H1 (cell line): ENCODE results near the gene IPO13. TPM values are rescaled to one million over a fixed set of nuclear protein-coding genes. Genes with fewer than 3 reads are reported as not detected.

Experiments used
- CTCF ChIA-PET: fragments of 300-600 bp; sonication (Branson Sonifier 250); formaldehyde crosslinking; loops from one replicate; lab custom pipeline; 2021; ENCODE audit not compliant: partially characterized antibody; lab: Charles Lee
- POLR2A ChIA-PET: fragments of 300-600 bp; sonication (Branson Sonifier 250); formaldehyde crosslinking; loops from one replicate; lab custom pipeline; 2021; ENCODE audit warnings: inconsistent platforms; ENCODE audit not compliant: partially characterized antibody; lab: Charles Lee
- DNase-seq, 2 experiments: peaks; one replicate each; pipeline versions ENCODE4 v3.0.0 to v3.0.0-alpha.2; 2010 to 2022; ENCODE audit warnings: low spot score in 2 of 2, low read depth in 1 of 2, mixed read lengths in 1 of 2
- FAIRE-seq: peaks from 2 replicates; lab custom pipeline; 2011; peaks lifted over from hg19 to GRCh38; lab: Jason Lieb, UNC
- H2AFZ ChIP-seq: 2 replicates; pipeline ENCODE4 v1.8.1; 2012; ENCODE audit warnings: low read length, inconsistent platforms
- H2AK5ac ChIP-seq: 2 replicates; pipeline ENCODE4 v1.6.1; 2013; ENCODE audit warnings: low read depth, low read length
- H2BK120ac ChIP-seq: replicated peaks from 2 replicates; pipeline ENCODE3; 2013; ENCODE audit warnings: low read depth, low read length, inconsistent platforms
- H2BK12ac ChIP-seq: 2 replicates; pipeline ENCODE4 v1.6.1; 2013; ENCODE audit warnings: low read depth, low read length
- H2BK15ac ChIP-seq: 2 replicates; pipeline ENCODE4 v1.6.1; 2013; ENCODE audit warnings: low read length
- H2BK20ac ChIP-seq: 2 replicates; pipeline ENCODE4 v1.6.1; 2013; ENCODE audit warnings: low read length
- H2BK5ac ChIP-seq: 2 replicates; pipeline ENCODE4 v1.6.1; 2013; ENCODE audit warnings: low read depth, low read length
- H3K14ac ChIP-seq: 2 replicates; pipeline ENCODE4 v1.6.1; 2013; ENCODE audit warnings: inconsistent platforms; ENCODE audit not compliant: insufficient read length
- H3K18ac ChIP-seq: 2 replicates; pipeline ENCODE4 v1.6.1; 2013; ENCODE audit warnings: low read length; ENCODE audit errors: extremely low read depth
- H3K23ac ChIP-seq: 2 replicates; pipeline ENCODE4 v1.6.1; 2013; ENCODE audit warnings: inconsistent platforms; ENCODE audit not compliant: insufficient read length
- H3K23me2 ChIP-seq: 2 replicates; pipeline ENCODE4 v1.6.1; 2013; ENCODE audit warnings: low read depth, low read length
- H3K27ac ChIP-seq: 2 replicates; pipeline ENCODE4 v1.6.1; 2011; ENCODE audit warnings: low read depth, low read length, inconsistent platforms
- H3K27me3 ChIP-seq, 4 experiments: replicated peaks in 1 of 4; 1 replicate in 1 of 4; 2 replicates in 3 of 4; pipeline versions ENCODE4 v1.6.1 to v1.8.1; 2011 to 2013; ENCODE audit warnings: low read length in 3 of 4, mild to moderate bottlenecking in 3 of 4, inconsistent platforms in 2 of 4, mixed read lengths in 2 of 4, moderate library complexity in 1 of 4; ENCODE audit not compliant: control insufficient read depth in 3 of 4, insufficient read depth in 3 of 4; ENCODE audit errors: extremely low read depth in 1 of 4
- H3K36me3 ChIP-seq, 4 experiments: 2 replicates each; pipeline versions ENCODE4 v1.6.1 to v1.8.1; 2011 to 2013; ENCODE audit warnings: mild to moderate bottlenecking in 4 of 4, low read length in 3 of 4, moderate library complexity in 2 of 4, control low read depth in 1 of 4, inconsistent platforms in 1 of 4; ENCODE audit not compliant: insufficient read depth in 4 of 4, control insufficient read depth in 2 of 4
- H3K4ac ChIP-seq: replicated peaks from 2 replicates; pipeline ENCODE3; 2013; ENCODE audit warnings: low read length, low read depth, mixed read lengths, inconsistent platforms; ENCODE audit not compliant: insufficient read length
- H3K4me1 ChIP-seq, 4 experiments: replicated peaks in 1 of 4; 1 replicate in 1 of 4; 2 replicates in 3 of 4; pipeline versions ENCODE4 v1.6.1 to v1.8.1; 2011 to 2013; ENCODE audit warnings: low read length in 3 of 4, inconsistent platforms in 2 of 4, mixed read lengths in 1 of 4; ENCODE audit not compliant: insufficient read depth in 4 of 4, control insufficient read depth in 3 of 4
- H3K4me2 ChIP-seq, 2 experiments: 2 replicates each; pipeline versions ENCODE4 v1.6.1 to v1.8.1; 2011 to 2013; ENCODE audit warnings: low read depth in 2 of 2, low read length in 2 of 2, control low read depth in 1 of 2, inconsistent platforms in 1 of 2, mild to moderate bottlenecking in 1 of 2; ENCODE audit not compliant: insufficient read depth in 1 of 2
- H3K4me3 ChIP-seq, 4 experiments: fragments of 200-600, 300-600 bp in 1 of 4; sonication (generic), shearing (Covaris generic), sonication (Bioruptor Twin) in 1 of 4; 2 replicates each; pipeline versions ENCODE4 v1.5.1 to v1.8.1; 2011 to 2016; ENCODE audit warnings: low read length in 4 of 4, low read depth in 3 of 4, control low read depth in 2 of 4, inconsistent platforms in 2 of 4, mild to moderate bottlenecking in 2 of 4, mixed read lengths in 1 of 4, moderate library complexity in 1 of 4; ENCODE audit not compliant: insufficient read depth in 2 of 4; ENCODE audit errors: extremely low read depth in 1 of 4
- H3K56ac ChIP-seq: replicated peaks from 2 replicates; pipeline ENCODE3; 2013; ENCODE audit warnings: low read depth, mild to moderate bottlenecking, mixed read lengths, low read length, inconsistent platforms; ENCODE audit not compliant: insufficient read length
- H3K79me1 ChIP-seq: 2 replicates; pipeline ENCODE4 v1.6.1; 2013; ENCODE audit warnings: low read depth, low read length, control low read depth
- H3K79me2 ChIP-seq, 2 experiments: 2 replicates each; pipeline versions ENCODE4 v1.6.1 to v1.8.1; 2012 to 2013; ENCODE audit warnings: low read length in 2 of 2, mild to moderate bottlenecking in 2 of 2, inconsistent platforms in 1 of 2; ENCODE audit not compliant: insufficient read depth in 2 of 2, control insufficient read depth in 1 of 2
- H3K9ac ChIP-seq, 4 experiments: replicated peaks in 1 of 4; 1 replicate in 1 of 4; 2 replicates in 3 of 4; pipeline versions ENCODE4 v1.6.1 to v1.8.1; 2011 to 2013; ENCODE audit warnings: low read depth in 3 of 4, low read length in 3 of 4, control low read depth in 2 of 4, mild to moderate bottlenecking in 2 of 4, moderate library complexity in 2 of 4, inconsistent platforms in 1 of 4; ENCODE audit errors: extremely low read depth in 1 of 4
- H3K9me3 ChIP-seq, 2 experiments: 2 replicates each; pipeline versions ENCODE4 v1.6.1 to v1.8.1; 2012 to 2013; ENCODE audit warnings: mild to moderate bottlenecking in 2 of 2, moderate library complexity in 2 of 2, control low read depth in 1 of 2, inconsistent platforms in 1 of 2, low read depth in 1 of 2, low read length in 1 of 2, mixed read lengths in 1 of 2; ENCODE audit not compliant: insufficient read depth in 2 of 2
- H4K20me1 ChIP-seq, 2 experiments: replicated peaks in 1 of 2; 2 replicates each; pipeline versions ENCODE3 to v1.8.1; 2011 to 2013; ENCODE audit warnings: inconsistent platforms in 2 of 2, low read length in 2 of 2, mild to moderate bottlenecking in 1 of 2; ENCODE audit not compliant: insufficient read depth in 2 of 2, control insufficient read depth in 1 of 2
- H4K5ac ChIP-seq: 2 replicates; pipeline ENCODE4 v1.6.1; 2013; ENCODE audit warnings: low read length, low read depth, mixed read lengths, inconsistent platforms; ENCODE audit not compliant: insufficient read length
- H4K8ac ChIP-seq: 2 replicates; pipeline ENCODE4 v1.8.0; 2013; ENCODE audit warnings: mild to moderate bottlenecking, moderate library complexity, low read length, inconsistent platforms; ENCODE audit not compliant: insufficient read depth; ENCODE audit errors: extremely low read depth
- H4K91ac ChIP-seq: replicated peaks from 2 replicates; pipeline ENCODE3; 2013; ENCODE audit warnings: low read length, mixed read lengths, inconsistent platforms; ENCODE audit not compliant: insufficient read length
- CEBPB ChIP-seq: IDR thresholded peaks from 2 replicates; pipeline ENCODE4 v1.6.1; 2012; ENCODE audit warnings: low read depth, low read length
- CREB1 ChIP-seq: IDR thresholded peaks from 2 replicates; pipeline ENCODE4 v1.6.1; 2012; ENCODE audit warnings: inconsistent platforms
- RAD21 ChIP-seq, 2 experiments: IDR thresholded peaks in 1 of 2; conservative IDR thresholded peaks in 1 of 2; 2 replicates each; pipeline ENCODE4 v1.6.1; 2011; ENCODE audit warnings: low read depth in 2 of 2, low read length in 2 of 2, improper control_type of control experiment in 1 of 2, inconsistent platforms in 1 of 2, mild to moderate bottlenecking in 1 of 2, moderate library complexity in 1 of 2
- SP1 ChIP-seq: IDR thresholded peaks from 2 replicates; pipeline ENCODE4 v1.6.1; 2011; ENCODE audit warnings: low read depth, low read length
- SUZ12 ChIP-seq: fragments of 200-600 bp; sonication (generic); IDR thresholded peaks from 2 replicates; pipeline ENCODE4 v1.6.1; 2012; ENCODE audit warnings: mild to moderate bottlenecking, inconsistent platforms, low read length, moderate library complexity, mixed read lengths
- TAF7 ChIP-seq: optimal IDR thresholded peaks from 2 replicates; pipeline ENCODE3; 2011; ENCODE audit warnings: low read depth, mild to moderate bottlenecking, inconsistent platforms, low read length, moderate library complexity, borderline replicate concordance
- WGBS, 2 experiments: shearing (Covaris generic) in 1 of 2; methylation state at CpG; one replicate each; pipeline versions ENCODE4 v1.1.6 to v1.1.7; 2013 to 2015; ENCODE audit warnings: low lambda C conversion rate in 2 of 2, mixed read lengths in 2 of 2, inconsistent platforms in 1 of 2, low coverage in 1 of 2, missing lambda C conversion rate in 1 of 2; ENCODE audit not compliant: insufficient replicate concordance in 2 of 2, insufficient coverage in 1 of 2, insufficient read length in 1 of 2; ENCODE audit errors: extremely low coverage in 1 of 2, missing lambda C conversion rate in 1 of 2; 5-methylcytosine and 5-hydroxymethylcytosine counted together
- polyA plus RNA-seq, 7 experiments: library from polyadenylated mRNA; depleted of rRNA in 3 of 7; stranded (reverse) in 5 of 7; unstranded in 2 of 7; fragments of >200 nt in 5 of 7; fragments of 200-250 nt in 2 of 7; gene quantifications; 1 replicate in 5 of 7; 2 replicates in 1 of 7; 4 replicates in 1 of 7; pipeline versions ENCODE4 v1.2.1 to v1.2.3, GENCODE V29; 2011 to 2013; ENCODE audit warnings: missing spikeins in 2 of 7, mixed read lengths in 2 of 7
- total RNA-seq: library from RNA; stranded (reverse); fragmentation: NEBNext Ultra II Directional; extraction: Animal tissue kit (Norgen Biotek cat#: 25700); gene quantifications from 2 replicates; pipeline ENCODE4 v1.2.1, GENCODE V29; 2021

Gene IPO13
- total and polyA plus RNA-seq, 2 of the 8 experiments (the other 6 are each of a cell fraction or from before 2014, with no cell fraction given) = 23.0 to 27.0 TPM

DNA sequence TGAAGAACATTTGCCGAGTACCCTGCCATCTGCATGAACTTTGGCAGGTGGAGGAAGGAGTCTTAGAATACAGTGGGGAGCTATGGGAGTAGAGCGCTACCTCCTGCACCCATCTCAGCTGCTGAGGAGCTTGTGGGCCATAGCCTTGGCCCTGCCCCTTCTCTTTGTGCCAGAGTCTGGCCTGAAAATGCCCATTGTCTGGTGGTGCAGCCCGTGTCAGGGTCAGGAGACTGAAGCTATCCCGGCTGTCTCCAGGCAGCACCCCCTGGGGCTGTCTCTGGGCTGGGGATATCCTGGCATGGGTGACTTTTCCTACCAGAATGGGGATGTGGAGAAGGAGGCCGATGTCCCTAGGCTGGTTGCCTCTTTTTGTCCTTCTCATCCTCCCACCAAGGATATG is 7.3 kb downstream of the IPO13 start:
- Histone ChIP-seq H2BK20ac (no peak overlapping the region), H3K23me2 (no peaks in the 10 kb centered on the region), H3K18ac (no peak overlapping the region), H2AK5ac (no peak overlapping the region), H3K36me3 (peaks cover 3 to 14% (median 6%) of the 10 kb centered on the region in 4 experiments; a peak in 4 of 8 replicates), H3K4ac (no peak overlapping the region), H2BK12ac (no peak overlapping the region), H3K4me2 (no peak overlapping the region), H4K5ac (no peak overlapping the region), H4K91ac (no peak overlapping the region), H4K20me1 (peaks cover 0 to 10% of the 10 kb centered on the region in 2 experiments), H3K27me3 (no peaks in the 10 kb centered on the region), H3K27ac (no peak overlapping the region), H3K56ac (no peak overlapping the region), H3K9ac (no peak overlapping the region; a peak in 1 of 7 replicates), H2BK15ac (no peak overlapping the region), H3K4me1 (peaks cover 0 to 5% (median 4%) of the 10 kb centered on the region in 4 experiments; a peak in 3 of 7 replicates), H3K4me3 (no peak overlapping the region), H2BK5ac (no peak overlapping the region), H3K14ac (no peak overlapping the region), H2BK120ac (no peak overlapping the region), H3K79me1 (peaks cover 3% of the 10 kb centered on the region), H3K9me3 (no peaks in the 10 kb centered on the region), H3K79me2 (0 out of 4 replicates have a peak, but pooled peaks cover 0 to 4% of the 10 kb centered on the region in 2 experiments), H3K23ac (no peak overlapping the region), H2AFZ (no peak overlapping the region), H4K8ac (no peak overlapping the region)
- 83% methylated on average over 5 of the region's 5 CpGs; no CpG with 5 or more reads in 1 of the 2 experiments for WGBS, 2 experiments
- no peak for FAIRE-seq
- POLR2A ChIA-PET = interaction anchor here (1.2 to 2.1 kb wide), 3 partner anchors 16 to 190 kb away, joined by 3 to 10 read pairs (median 5); partner anchors contain the start of gene DPH2
- CTCF ChIA-PET = interaction anchor here (1.2 to 4.6 kb wide), 9 partner anchors 10 to 189 kb away, joined by 3 to 25 read pairs (median 4); partner anchors contain the start of gene DPH2
- DNase-seq = no peak
- TF ChIP-seq CEBPB (no peak), SP1 (no peak), RAD21 (IDR thresholded peaks at IDR 0.05 in 1 of 2, conservative IDR thresholded peaks at IDR 0.05 in 1 of 2; ENCODE audit: low read depth in 2 of 2, low read length in 2 of 2) (no peak), SUZ12 (no peak), TAF7 (no peak), CREB1 (no peak)
